Activated CD4-positive, alpha-beta T cell treated with anti-CD3 and anti-CD28 coated beads, Interleukin-2, amount 50 U/mL, for 48 hours (primary cell): ENCODE data around the gene MIB2.
"Not testable (repeated sequence)": the region's sequence is repeated elsewhere in the genome, so short reads cannot be mapped to it uniquely, and the experiment has no call there.

Source experiments
- DNase-seq, 2 experiments: peaks; one replicate each; pipeline ENCODE4 v3.0.0-alpha.2; 2020

Gene MIB2

DNA sequence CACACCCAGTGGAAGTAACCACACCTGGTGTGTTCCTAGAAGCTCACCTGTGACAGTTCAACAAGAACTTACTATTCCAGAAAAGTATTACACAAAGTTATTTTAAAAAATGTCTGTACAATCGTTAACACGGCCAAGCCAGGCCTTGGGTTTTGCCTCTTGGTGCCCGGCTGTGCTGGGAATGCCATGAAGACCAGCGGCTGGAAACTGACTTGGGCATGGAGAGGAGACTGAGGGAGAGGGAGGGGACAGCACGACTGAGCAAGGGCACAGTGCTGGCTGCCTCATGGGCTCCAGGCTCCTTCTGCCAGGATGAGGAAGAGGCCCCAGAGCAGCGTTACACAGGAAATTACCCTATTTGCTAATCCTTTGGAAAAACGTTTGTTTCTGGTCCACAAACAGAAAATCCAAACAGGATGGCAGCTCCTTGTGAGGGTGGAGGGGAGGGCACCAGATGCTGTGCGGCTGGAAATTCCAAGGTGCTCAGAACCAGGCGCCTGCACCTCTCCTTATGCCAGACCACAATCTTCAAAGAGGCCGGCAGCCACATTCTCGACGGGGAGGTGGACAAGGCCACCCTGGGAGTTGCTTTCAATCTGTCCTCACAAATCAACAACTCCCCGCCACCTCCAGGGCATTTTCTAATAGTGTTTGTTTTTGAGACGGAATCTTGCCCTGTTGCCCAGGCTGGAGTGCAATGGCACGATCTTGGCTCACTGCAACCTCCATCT, 47.7 kb downstream of the MIB2 start:
- DNase-seq, result not testable (repeated sequence)

DNA sequence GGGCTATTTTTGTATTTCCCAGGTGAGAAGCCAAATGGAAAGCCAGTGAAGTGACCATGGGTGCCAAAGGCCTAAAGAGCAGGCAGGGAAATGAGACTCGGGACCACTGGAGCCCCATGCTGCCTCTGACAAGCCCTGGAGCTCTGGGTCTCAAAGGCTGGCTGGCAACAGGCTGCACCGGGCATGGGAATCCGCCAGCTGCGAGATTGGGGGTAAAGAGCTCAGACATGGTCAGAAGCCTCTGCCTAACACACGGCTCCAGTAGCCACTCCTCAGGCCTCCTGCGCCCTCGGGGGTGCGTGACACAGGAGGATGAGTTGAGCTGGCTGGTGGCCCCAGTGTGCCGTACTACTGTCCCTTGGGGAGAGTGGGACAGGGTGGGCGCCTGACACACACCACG, 49.0 kb downstream of the MIB2 start:
- DNase-seq, result not testable (repeated sequence)

DNA sequence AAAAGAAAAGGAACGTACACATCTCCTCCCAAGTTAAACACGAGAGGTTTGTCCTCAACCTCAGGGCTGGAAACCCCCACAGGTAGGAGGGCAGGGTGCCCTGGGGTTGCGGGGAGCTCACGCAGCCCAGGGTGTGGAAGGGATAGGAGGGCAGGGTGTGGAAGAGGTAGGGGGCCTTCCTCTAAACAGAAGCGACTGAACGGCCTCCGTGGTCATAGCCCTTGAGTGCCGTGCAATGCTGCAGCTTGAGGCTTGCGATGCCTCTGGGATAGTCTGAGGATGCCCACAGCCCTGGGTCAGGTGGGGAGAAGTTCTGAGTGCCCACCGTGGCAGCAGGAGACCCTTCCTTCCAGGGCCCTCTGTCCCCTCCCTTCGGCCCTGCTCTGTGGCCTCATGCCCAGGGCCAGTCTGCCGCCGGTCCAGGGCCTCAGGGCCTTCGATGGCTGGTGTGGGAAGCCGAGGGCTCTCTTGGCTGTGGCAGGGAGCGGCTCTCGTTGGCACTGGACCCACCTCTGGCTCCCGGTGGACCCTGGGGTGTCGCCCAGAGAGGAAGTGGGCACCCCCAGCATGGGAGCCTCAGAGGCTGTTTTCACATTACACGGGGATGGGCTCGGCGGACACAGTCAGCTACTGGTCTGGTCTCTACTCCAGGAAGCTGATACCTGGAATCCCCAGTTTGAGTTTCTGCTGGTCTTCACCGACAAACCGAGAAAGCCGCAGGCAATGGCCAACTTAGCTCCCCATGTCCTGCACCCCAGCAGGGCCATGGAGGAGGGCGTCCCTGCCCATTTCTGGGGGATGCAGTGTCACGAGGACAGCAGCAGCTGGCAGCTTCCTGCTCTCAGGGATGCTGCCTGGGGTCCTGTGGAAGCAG, 49.9 kb downstream of the MIB2 start:
- DNase-seq, result no peak

DNA sequence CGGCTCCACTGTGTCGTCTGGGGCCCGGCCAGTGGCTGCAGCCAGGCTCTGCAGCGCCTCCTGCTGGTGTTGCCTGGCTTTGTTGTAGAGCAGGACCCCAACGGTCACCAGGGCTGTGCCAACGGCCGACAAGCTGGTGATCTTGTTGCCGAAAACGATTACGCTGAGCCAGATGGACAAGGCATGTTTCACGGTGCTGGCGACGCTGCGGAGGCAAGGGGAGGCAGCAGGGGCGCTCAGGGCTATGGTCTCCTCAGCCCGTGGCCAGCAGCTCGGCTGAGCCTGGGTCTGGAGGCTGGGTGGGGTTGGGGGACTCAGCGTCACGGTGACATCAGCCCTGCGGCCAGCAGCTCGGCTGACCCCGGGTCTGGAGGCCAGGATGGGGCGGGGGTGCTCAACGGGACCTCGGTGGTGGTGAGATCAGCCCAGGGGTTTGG, 50.5 kb downstream of the MIB2 start:
- DNase-seq, result peak; percentile 65 to 68

DNA sequence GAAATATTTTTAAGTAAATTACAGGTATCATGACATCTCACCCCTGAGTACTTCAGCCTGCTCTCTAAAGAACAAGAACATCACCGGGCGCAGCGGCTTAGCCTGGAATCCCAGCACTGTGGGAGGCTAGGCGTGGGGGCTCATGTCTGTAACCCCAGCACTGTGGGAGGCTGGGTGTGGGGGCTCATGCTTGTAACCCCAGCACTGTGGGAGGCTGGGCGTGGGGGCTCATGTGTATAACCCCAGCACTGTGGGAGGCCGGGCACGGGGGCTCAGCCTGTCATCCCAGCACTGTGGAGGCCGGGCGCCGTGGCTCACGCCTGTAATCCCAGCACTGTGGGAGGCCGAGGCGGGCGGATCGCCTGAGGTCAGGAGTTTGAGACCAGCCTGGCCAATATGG, 51.2 kb downstream of the MIB2 start:
- no peak for DNase-seq

DNA sequence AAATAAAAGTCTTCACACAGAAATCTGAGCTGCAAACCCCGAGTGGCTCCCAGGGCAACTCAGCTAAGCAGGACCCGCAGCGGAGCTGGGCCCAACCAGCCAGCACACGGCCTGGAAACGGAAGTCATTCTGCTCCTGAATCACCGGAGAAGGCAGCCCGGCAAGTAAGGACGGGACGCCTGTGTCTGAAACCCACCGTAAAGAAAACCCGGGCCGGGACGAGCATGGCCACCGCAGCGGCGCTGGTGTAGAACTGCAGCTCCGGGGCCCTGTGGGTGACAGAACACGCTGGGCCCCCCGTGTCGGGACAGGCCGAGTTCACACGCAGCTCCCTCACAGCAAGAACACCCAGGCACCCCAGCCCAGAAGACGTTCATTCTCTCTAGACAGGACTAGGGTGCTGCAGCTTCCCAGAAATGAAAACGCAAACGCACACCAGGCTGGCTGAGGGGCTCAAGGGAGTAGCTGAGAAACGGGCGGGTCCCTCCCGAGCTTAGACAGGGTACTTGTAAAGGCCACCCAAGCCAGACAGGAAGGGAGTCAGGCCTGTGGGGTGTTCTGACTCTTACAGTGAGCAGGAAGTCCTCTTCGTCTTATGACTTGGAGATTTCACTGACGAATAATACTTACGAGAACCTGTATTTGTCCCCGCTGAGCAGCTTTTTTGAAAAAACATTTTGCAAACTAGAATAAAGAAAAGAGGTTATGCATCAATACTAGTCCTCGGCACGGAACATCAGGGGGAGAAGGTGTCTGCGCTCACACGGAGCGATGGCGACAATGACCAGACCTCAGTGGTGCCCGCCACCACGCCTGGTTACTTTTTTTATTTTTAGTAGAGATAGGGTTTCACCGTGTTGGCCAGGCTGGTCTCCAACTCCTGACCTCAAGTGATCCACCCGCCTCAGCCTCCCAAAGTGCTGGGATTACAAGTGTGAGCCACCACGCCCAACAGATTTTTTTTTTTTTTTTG, 54.5 kb downstream of the MIB2 start:
- no peak for DNase-seq

DNA sequence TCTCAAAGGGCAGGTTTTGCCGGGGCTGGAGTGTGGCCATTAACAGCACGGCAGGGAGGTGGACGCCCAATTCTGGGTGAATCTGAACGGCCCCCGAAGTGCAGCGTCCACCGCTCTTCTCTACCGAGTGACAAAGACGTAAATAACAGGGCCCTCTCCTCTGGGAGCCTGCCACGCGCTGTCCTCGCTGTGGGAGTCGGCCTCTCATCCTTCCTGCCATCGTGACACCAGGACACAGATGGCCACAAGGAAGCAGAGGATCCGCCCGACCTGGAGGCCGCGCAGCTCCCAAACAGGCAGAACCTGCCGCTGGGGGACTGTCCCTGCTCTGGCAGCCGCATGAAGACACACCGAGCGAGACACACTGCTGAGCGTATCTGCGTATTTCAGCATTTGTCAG, 55.6 kb downstream of the MIB2 start:
- DNase-seq, result no peak

DNA sequence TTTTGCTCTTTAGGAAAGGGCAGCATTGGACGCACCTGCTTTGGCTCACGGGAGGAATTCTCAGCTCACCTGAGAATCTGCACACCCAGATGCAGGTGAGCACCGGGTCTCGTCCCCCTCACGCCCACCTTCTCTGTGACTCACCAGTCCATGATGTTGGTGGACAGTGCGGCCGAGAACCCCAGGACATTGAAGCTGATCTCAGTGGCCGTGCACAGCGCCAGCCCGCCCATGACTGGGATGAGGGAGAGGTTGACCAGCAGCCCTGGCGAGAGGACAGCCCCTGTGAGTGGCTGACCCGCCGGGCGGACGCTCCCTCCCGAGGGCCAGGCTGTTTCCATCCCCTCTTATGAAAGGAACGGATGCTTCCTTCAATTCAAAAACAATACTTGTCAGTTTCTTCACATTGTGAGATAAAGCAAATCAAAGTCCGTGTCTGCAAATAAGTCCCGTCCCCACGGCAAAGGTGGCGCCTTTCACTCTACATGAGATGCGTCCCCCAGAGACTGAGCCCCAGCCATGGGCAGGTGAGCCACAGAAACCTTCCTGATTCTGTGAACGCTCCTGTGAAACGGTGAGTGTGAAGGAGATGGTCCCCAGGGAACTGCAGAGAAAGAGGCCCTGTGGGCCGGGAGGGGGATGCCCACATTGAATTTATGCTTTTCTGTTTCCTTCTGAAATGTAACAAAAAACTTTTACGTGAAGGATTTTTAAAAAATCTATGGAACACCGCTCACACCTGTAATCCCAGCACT, 56.2 kb downstream of the MIB2 start:
- no peak for DNase-seq

DNA sequence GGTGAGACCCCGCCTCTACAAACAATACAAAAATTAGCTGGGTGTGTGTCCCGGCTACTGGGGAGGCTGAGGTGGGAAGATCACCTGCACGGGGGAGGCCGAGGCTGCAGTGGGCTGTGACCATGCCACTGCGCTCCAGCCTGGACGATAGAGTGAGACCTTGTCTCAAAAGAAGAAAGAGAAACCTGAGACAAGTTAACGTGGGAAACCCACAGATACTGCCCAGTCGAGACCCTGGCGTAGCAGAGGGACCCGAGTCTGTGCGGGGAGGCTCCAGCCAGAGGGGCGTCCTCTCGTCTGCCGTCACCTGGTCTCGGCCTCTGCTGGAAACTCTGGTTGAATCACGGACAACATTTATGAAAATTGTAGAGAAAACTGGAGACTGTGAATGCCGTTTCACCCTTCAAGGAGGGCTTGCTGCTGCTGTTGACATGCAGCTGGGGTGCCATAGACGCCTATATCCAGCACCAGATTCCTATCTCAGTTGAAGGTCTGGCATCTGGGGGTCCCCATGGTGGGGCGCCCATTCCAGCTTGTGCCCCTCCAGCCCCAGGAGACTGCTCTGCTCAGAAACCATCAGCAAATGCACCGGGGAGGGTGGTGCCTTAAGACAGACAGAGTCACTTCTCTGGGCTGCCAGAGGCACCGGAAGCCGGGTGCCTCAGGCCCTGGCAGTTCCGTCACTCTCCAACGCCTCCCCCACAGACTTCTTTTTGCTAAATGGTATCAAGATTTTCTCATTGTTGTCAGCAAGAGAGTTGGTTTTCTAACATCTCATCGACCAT, 57.1 kb downstream of the MIB2 start:
- no peak for DNase-seq

DNA sequence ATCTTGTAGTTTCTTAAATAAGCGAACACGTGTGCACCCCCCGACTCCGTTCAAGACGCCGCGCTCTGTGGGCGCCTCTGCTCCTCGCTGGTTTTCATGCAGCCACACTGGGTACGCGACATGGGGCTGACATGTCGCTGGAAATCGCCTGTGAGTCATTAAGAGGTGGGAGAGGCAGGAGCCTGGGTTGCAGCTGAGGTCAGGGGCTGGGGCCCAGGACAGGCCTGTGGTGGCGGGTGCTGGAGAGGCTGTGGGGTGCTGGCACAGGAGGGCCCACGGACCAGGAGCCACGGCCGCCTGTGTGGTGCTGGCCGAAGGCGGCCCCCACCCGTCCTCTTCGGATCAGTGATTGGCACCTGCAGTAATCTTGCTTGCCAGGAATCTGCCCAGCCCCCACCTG, 59.5 kb downstream of the MIB2 start:
- not testable (repeated sequence) for DNase-seq

DNA sequence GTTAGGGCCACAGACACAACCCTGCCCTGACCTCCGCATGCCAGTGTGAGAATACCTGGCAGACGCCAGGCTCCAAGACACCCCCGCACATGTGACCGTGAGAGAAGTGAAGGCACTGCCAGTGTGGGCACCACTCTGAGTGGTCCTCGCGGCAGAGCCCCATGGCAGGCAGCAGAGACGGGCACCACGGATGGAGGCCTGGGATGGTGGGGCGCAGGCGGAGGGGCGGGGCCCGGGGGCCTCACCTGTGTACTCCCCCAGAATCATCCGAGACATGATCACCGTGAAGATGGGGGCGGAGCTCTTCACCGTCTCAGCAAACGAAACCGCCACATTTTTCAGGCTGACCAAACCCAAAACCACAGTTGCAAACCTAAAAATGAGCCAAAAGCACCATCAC, 59.9 kb downstream of the MIB2 start:
- not testable (repeated sequence) for DNase-seq

DNA sequence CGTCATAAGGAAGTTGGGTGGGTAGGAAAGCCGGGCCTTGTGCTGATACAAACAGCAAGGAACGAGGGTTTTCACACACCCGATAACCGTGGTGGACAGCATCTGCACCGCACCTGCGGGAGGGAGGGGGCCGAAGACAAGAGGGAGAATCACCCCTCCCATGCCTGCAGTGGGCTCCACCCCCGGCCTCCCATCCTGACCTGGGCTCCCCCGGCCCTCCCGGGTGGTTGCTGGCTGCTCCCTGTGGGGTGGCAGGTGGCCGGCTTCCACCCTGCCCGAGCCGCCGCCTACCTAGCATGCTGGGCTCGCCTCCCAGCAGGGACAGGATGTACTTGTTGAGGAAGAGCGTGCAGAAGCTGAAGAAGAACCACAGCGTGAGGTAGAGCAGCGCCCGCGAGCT, 60.8 kb downstream of the MIB2 start:
- DNase-seq, result not testable (repeated sequence)

DNA sequence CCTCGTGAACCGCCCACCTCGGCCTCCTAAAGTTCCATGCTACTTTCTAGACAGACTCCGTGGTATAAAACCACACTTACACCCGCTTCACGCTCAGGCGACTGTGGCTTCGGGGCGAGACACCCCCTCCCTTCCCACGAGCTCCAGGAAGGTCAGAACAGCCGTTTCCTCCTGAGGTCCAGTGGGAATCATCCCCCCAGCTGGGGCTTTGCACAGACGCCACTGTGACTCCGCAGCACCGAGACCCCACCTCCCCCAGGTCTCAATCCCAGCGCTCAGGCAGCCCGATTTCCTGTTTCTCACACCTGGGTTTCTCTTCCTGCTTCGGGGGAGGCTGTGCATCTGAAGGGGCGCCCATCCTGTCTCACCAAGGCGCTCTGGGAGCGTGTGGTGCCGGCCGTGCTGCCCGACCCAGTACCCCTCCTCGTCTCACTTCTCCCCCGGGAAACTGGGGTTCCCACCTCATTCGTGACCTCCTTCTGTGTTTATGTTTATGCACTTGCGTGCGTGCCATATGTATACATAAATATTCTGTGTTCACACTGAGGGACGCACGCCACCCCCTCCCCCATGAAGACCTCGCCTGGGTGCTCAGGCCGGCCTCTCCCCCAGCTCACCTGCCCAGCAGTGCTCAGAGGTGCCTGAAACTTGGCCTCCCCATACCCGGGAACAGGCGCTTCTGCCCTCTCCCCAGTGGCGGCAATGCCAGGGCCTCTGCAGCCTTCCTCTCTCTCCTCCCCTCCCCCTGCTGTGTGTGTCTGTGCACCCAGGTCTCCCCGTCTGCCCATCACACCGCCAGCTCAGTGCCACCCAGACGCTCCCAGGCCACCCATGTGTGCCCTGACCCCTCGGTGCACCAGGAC, 62.6 kb downstream of the MIB2 start:
- peak; percentile 62 to 65 for DNase-seq

DNA sequence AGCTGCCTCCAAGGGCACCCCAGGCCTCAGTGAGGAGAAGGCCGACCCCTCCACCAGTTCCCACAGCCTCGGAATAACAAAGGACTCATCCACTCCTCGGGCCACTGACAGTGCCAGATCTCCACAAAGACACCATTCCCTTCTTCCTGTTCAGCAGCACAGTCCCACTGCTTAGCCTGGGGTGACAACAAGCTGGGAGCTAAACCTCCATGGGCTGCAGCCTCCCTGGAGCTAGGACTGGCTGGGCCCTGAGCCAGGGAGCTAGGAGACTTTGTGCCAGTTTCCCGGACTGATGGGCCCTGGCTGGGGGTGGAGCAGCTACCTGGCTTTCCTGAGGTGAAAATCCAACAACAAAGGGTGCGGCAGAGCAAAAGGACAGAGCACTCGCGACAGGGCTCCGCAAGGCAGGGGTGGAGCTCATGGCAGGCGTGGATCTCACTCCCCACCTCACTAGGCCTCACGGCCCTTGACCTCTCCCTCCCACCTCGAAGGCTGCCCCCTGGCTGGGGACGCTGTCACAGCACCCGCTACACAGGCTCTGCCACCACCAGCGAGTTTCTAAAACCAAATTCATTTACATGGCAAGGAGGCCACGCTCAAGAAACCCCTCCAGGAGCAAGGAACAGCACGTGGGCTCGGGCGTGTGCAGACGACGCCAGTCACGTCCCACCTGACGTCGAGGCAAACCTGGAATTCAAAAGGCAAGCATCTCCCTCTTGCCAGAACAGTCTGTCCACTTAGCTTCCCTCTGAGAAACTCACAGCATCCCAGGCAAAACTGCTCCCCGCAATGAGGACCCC, 63.5 kb downstream of the MIB2 start:
- DNase-seq, result peak in 1 of 2 experiments; percentile 20
